HCT116 (cell line): Measurements from ENCODE around the gene RPL7A.

Experiments used
- POLR2AphosphoS5 ChIP-seq: IDR thresholded peaks from 2 replicates; pipeline ENCODE4 v1.6.1; 2011; ENCODE audit warnings: mild to moderate bottlenecking, low read depth, low read length, moderate library complexity
- RAD21 ChIP-seq: IDR thresholded peaks from 2 replicates; pipeline ENCODE4 v1.6.1; 2012; ENCODE audit warnings: low read depth, mild to moderate bottlenecking
- TF ChIP-seq, protein P1 (sequence below), 3 experiments: fragments of 200-600 bp in 1 of 3; sonication (generic) in 1 of 3; IDR thresholded peaks in 2 of 3; conservative IDR thresholded peaks in 1 of 3; 2 replicates each; pipeline ENCODE4 v1.5.1; 2012 to 2017; ENCODE audit warnings: low read depth in 2 of 3, low read length in 2 of 3, antibody characterized with exemption in 1 of 3, borderline replicate concordance in 1 of 3, control low read depth in 1 of 3, mild to moderate bottlenecking in 1 of 3, mixed read lengths in 1 of 3, mixed run types in 1 of 3, moderate library complexity in 1 of 3; ENCODE audit not compliant: insufficient read depth in 1 of 3

GRCh38 chr9:133367221-133367620 lies 19.2 kb downstream of the RPL7A start:
- no peak for TF ChIP-seq RAD21
- TF ChIP-seq, protein P1, sequence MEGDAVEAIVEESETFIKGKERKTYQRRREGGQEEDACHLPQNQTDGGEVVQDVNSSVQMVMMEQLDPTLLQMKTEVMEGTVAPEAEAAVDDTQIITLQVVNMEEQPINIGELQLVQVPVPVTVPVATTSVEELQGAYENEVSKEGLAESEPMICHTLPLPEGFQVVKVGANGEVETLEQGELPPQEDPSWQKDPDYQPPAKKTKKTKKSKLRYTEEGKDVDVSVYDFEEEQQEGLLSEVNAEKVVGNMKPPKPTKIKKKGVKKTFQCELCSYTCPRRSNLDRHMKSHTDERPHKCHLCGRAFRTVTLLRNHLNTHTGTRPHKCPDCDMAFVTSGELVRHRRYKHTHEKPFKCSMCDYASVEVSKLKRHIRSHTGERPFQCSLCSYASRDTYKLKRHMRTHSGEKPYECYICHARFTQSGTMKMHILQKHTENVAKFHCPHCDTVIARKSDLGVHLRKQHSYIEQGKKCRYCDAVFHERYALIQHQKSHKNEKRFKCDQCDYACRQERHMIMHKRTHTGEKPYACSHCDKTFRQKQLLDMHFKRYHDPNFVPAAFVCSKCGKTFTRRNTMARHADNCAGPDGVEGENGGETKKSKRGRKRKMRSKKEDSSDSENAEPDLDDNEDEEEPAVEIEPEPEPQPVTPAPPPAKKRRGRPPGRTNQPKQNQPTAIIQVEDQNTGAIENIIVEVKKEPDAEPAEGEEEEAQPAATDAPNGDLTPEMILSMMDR (IDR thresholded peaks at IDR 0.05 in 2 of 3, conservative IDR thresholded peaks at IDR 0.05 in 1 of 3; ENCODE audit: borderline replicate concordance in 1 of 3, insufficient read depth in 1 of 3, low read depth in 2 of 3, low read length in 2 of 3): no peak
- no peak for TF ChIP-seq POLR2AphosphoS5
